HG02642 (cell line): Measurements from ENCODE around the gene SMIM34.
"Not testable (repeated sequence)": the region's sequence is repeated elsewhere in the genome, so short reads cannot be mapped to it uniquely, and the experiment has no call there.

Source experiments
- ATAC-seq: cut with Tn5 transposase; IDR thresholded peaks from one replicate; pipeline ENCODE4 v1.9.1; 2021; ENCODE audit warnings: mild to moderate bottlenecking; ENCODE audit not compliant: unreplicated experiment, poor library complexity

The SMIM34 gene, protein sequence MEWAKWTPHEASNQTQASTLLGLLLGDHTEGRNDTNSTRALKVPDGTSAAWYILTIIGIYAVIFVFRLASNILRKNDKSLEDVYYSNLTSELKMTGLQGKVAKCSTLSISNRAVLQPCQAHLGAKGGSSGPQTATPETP

GRCh38 chr21:34423805-34424204 lies at the start of gene SMIM34:
SMIM34 (minus strand) TSS chr21:34423951; CDS start chr21:34423839, 112 bp downstream.
- not testable (repeated sequence) for ATAC-seq

GRCh38 chr21:34467333-34467732 lies 43.6 kb upstream of the SMIM34 start:
- ATAC-seq: not testable (repeated sequence)

DNA sequence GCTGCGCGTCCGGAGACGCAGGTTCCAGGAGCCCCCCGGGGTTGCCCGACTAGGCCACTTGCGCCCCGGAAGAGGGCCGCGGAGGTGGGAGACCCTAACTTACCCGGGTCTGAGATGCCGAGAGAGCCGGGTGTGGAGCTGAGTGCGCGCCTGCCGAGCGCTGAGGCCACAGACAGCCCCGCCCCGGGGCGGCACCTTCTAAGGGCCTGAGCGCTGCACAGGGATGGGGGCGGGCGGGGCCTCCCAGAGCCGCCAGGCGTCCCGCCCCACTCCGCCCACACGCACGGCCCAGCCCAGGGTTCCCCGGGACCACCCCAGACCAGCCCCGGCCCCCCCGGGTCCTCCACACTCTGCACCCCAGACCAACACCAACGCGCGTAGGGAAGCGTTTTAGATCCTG lies 35.7 kb upstream of the SMIM34 start:
- ATAC-seq: not testable (repeated sequence)

GRCh38 chr21:34458266-34458665 lies 34.5 kb upstream of the SMIM34 start:
- not testable (repeated sequence) for ATAC-seq

DNA sequence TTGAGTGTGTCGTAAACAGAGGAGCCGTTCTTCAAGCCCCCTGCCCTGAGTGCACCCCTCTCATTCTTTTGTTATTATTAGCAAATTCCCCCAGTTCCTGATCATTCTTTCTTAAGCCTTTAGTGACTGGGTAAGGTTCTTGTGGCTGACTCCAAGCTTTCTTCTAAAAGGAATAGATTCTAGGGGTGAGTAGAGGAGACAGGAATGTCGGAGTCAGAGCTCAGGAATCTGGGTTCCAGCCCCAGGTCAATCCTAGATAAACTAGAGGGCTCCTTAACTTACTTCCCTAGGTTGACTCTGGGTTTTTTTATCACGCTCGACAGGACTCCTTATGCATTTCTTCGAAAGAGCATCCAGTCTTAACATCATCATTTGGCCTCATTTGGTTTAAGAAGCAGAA lies 32.4 kb upstream of the SMIM34 start:
- ATAC-seq: not testable (repeated sequence)

- not testable (repeated sequence) for ATAC-seq
Measured at GRCh38 chr21:34455628-34456027, 31.9 kb upstream of the SMIM34 start.

- not testable (repeated sequence) for ATAC-seq
Measured at GRCh38 chr21:34447018-34447417, 23.3 kb upstream of the SMIM34 start.

GRCh38 chr21:34443486-34443885 lies 19.7 kb upstream of the SMIM34 start:
- not testable (repeated sequence) for ATAC-seq

- ATAC-seq: not testable (repeated sequence)
Measured at GRCh38 chr21:34429710-34430109, 6.0 kb upstream of the SMIM34 start.

- ATAC-seq: not testable (repeated sequence)
Measured at GRCh38 chr21:34428441-34428840, 4.7 kb upstream of the SMIM34 start.

GRCh38 chr21:34427339-34427738 lies 3.6 kb upstream of the SMIM34 start:
- not testable (repeated sequence) for ATAC-seq

DNA sequence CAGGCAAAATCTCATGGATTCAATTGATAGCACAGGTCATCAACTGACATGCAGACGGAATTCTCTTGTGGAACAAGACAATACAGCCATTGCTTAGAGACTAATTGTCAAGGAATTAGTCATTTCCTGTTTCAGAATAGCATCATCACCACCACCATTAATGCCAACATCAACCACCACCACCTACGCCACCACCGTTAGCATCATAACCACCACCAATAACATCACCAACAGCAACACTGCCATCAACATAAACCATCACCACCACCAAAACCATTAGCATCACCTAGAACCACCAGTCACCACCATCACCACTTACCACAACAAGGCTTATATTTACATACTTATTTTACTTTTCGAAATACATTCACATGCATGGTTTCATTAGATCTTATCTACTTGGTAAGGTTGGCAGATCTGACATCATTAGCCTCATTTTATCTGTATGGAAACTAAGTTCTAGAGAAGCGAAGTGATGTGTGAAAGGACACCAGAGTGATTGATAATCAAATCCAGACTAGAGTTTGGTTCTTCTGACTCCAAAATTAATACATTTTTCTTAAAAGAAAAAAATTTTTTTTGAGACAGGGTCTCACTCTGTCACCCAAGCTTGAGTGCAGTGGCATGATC lies 6.2 kb downstream of the SMIM34 start:
- not testable (repeated sequence) for ATAC-seq

GRCh38 chr21:34407294-34407693 lies 16.5 kb downstream of the SMIM34 start:
- not testable (repeated sequence) for ATAC-seq

DNA sequence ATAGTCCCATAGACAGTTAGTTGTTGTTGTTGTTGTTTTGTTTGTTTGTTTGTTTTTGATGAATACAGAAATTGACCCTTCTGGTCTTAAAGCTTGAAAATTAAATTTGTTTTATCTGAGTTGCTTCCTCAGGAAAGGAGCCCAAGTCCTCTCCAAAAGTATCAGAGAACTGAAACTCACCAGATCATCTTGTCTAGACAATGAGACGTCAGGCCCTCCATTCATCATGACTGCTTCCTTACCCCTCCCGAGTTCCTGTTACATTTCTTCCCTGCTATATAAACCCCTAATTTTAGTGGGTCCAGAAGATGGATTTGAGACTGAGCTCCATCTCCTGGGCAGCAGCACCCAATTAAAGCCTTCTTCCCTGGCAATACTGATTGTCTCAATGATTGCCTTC lies 17.1 kb downstream of the SMIM34 start:
- ATAC-seq: not testable (repeated sequence)

- ATAC-seq: not testable (repeated sequence)
Measured at GRCh38 chr21:34406102-34406501, 17.6 kb downstream of the SMIM34 start.

DNA sequence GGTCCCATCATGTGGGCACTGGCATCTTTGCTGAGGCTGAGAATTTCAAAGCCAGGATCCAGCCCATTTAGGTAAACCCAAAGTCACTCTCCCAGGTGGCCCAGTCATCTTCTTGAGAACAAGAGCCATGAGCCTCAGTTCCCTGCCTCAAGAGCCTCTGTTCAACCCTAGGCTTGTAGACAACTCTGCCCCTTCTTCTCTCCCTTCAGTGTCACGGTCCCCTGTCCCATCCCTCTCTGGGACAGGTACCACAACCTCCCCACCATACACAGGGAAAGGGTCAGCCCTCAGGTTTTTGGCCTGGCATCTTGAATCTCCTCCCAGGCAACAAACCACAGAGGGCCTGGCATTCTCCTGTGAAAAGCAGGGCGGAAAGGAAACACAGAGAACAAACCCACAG lies 18.1 kb downstream of the SMIM34 start:
- ATAC-seq: not testable (repeated sequence)

- not testable (repeated sequence) for ATAC-seq
Measured at GRCh38 chr21:34404742-34405141, 19.0 kb downstream of the SMIM34 start.

GRCh38 chr21:34400522-34400921 lies 23.2 kb downstream of the SMIM34 start:
- ATAC-seq: not testable (repeated sequence)

- peak; percentile 88 for ATAC-seq
Measured at GRCh38 chr21:34383724-34384415, 39.9 kb downstream of the SMIM34 start.

DNA sequence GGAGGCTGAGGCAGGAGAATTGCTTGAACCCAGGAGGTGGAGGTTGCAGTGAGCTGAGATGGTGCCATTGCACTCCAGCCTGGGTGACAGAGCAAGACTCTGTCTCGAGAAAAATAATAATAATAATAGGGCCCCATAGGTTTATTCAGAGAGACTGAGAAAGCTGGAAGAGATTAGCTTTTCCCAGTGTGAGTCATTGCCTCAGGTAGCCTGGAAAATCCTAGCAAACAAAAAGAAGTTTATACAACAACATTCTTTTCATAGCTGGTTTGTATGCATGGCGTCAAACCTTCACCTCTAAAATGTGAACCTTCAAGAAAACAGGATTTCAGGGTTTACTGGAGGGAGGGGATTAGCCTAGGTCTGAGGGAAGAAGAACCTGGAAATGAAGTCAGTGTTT lies 40.6 kb downstream of the SMIM34 start:
- not testable (repeated sequence) for ATAC-seq

DNA sequence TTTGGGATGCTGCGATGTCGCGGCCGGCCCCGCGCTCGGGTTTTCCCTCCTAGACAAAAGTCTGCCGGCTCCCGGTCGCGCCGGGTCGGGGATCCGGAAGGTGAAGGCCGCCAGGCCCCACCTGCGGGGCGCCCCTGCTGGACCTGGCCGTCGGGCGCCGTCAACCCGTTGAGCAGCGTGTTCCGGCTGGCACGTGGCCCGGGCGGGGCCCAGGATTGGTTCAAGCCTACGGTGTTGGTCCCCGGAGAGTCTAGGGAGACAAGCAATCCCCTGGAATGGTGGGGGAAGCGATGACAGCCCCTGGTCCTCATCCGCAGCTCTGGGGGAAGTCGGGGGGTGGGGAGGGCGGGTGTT lies 48.2 kb downstream of the SMIM34 start:
- peak; percentile 74 for ATAC-seq
